Dedifferentiated amniotic fluid mesenchymal stem cell (primary cell): Measurements from ENCODE around the gene AKAP13.

ENCODE experiments used
- DNase-seq: peaks from one replicate; pipeline ENCODE4 v3.0.0-alpha.2; 2016; ENCODE audit errors: extremely low spot score

Gene AKAP13

DNA sequence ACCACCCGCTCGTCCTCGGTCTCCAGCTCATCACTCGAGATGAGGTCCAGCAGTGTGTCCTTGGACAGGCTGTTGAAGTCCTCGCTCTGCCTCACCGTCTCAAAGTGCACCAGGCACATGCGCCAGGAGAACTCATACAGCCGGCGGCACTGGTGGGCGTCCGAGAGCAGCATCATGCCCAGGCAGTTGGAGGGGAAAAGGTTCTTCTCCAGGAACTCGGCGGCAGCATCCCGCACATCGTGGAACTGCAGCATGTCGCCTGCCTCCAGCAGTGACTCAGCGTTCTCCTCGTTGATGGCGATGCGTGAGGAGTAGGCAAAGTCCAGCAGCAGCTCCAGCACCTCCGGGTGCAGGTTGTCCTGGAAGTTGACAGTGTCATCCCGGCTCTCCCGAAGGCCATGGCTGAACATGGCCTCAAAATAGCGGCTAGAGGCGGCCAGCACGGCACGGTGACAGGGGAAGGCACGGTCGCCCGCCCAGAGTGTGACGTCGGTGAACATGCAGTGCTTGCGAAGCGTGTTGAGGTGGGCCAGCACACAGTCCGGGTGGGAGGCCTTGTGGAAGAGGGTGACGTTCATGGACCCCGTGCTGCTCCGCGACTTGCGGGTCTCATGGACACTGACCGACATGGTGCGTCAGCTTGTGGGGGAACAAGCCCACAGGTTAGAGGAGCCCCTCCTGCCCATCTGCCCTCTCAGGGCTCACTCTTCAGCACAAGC is 388.9 kb downstream of the AKAP13 start:
- DNase-seq = no peak

DNA sequence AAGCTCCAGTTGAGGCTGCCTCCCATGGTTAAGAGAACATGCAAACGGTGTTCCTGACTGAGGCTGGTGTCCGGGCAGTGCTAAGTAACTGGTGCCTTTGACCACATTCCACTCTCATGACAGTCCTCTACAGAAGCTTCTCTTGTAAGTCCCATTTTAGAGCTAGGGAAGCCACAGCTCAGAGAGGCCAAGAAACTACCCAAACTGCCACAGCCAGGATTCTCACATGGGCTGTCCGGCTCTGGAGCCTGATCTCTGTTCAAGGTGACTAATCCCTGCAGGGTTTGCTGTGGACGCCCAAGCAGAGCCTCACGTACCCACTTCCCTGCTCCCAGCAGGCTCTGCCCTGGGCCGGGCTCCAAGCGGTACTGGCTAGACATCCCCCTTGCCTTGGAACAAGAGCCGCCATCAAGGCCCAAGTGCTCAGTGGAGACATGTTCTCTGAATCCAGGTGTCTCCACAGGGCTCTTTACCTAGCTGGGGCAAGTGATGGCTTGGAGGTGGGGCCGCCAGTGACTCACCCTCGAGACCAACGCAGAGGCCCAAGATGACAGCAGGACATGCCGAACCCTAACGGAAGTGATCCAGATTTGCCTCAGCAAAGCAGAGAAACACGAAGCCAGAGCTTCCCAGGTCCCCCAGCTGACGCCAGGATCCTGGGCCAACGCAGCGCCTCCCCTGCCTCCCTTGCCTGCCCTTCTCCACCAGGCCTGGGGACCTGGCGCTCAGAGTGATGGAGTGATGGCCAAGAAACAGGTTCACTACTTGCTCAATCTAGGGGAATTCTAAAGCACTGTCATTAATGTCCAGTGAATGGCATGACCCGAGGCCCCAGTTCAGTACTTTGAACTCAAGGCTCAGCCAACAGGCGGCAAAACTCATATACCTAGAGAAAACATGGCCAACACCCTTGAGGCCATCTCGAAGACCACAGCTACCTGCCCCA is 390.0 kb downstream of the AKAP13 start:
- DNase-seq = no peak

DNA sequence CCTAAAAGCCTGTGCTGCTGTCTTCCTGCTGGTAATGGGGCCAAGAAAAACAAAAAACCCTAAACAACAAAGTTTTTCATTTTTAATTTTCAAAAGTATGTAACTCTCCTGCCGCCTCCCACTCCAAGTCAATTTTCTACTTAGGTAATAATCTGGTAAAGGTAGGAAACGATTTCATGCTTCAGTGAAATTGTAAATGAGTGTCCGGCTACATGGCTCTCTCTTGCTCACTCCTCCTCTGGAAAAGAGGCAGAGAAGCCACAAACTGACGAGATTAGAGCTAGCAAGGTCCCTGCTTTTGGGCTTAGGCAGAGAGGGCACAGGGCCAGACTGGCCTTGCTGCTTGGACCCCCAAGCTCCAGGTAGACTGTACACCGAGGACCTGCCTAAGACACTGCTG is 390.9 kb downstream of the AKAP13 start:
- DNase-seq = no peak

DNA sequence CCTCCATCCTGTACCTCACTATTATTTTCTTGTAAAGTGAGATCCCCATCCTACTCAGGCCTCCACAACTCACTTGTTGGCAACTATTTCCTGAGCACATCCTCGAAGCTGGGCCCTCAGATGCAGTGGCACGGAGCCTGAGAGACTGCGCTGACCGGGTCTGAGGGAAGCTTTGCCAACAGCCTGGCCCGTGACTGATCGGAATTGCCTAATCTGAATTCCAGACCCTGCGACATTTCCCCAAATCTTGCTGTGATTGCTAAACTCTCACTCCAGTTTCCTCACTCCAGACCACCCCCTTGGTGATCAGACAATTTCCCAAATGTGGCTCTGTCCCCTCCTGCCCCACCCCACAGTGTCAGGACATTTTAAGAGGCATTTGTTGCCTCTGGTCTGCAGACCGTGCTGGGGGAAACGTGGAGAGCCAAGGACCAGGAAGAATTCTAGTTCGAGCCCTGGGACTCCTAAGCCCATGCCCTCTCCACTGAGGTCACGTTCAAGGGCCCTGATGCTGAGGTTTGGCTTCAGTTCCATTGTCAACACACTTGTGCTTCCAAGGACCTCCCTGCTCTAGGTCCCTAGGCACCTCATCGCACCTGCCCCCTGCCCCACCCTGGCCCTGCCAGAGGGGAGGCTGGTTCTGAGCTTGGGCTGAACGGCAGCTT is 391.5 kb downstream of the AKAP13 start:
- DNase-seq = no peak

DNA sequence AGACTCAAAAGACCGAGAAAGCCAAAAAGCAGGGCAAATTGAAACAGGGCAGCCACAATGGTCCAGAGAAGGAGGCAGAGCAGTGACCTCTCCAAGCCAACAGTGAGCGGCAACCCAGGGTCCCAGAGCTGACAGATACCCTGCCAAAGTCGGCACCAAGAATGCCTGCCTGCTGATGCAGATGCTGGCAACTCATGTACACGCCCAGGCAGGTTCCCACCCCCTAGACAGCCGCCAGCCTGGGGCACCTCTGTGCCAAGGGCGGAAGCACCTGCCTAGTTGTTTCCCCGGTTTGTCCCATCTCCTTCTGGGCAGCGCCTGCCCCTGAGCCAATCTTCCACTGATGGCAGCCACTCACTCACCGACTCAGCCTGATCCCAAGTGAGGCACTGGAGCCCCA is 392.3 kb downstream of the AKAP13 start:
- DNase-seq = no peak

DNA sequence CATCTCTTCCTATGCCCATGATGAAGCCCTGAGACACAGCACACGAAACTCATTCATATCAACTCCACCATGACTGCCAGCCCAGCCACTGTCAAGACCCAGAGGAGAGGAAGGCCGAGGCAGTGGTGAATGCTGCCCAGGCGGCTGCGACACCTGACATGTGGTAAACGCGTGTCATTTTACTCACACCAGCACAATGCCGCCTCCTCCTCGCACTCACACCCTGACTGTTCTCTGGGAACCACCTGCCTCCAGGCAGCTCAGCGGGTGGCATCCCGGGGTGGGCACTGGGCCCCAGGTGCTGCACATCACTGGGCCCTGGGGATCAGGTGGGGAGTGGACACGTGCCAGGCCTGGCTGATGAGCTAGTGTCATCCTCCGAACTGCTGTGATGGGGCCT is 392.8 kb downstream of the AKAP13 start:
- no peak for DNase-seq

DNA sequence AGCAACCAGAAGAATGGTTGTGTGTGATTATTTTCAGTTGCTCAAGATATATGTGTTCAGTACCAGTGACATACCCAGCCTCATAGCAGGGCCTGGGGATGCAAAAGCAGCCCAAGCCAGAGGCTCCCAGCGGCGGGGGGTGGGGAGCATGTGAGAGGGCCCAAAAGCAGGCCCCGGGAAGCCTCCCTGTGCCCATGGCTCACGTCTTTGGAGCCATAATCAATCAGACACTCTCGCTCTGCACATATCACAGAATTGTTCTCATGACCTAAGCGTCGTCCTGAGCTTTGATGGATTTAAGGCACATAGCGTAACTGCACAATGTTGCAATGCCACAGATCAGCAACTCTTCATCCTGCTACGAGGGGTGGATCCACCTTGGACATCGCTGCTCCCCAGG is 393.6 kb downstream of the AKAP13 start:
- no peak for DNase-seq

DNA sequence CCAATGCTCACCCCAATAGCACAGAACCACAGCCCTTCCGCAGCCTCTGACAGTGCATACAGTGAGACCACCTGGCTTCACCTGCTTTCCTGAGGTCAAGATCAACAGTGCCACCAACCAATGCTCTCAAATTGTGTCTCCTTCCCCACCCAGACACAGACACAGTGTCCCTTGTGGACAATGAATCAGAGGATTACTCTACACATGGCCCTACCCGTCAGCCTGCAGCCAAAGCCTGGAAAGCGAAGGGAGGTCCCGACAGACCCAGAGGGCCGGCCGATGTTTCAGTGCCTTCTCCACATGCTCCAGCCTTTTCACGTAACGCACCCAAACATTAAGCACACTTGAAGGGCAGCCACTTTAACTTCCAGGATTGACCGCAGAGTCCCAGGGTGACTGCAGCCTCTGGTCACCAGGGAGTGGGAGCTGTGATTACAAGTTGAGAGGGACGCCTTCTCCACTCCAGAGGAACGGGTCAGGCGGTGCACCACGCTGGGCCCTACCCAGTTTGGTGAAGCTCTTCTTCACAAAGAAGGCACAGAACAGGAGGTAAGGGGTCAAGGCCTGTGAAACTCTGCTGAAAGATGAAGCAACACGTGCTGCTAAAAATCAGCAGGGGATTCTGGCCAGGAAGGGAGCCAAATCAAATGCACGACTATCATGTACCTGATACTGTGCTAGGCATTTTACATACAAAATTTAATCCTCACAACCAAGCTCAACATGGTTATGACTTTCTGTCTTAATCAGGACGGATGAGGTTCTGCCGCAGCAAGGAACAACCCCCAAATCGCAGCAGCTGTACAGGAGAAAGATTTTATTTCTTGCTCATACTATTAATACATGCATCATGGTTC is 397.1 kb downstream of the AKAP13 start:
- no peak for DNase-seq

DNA sequence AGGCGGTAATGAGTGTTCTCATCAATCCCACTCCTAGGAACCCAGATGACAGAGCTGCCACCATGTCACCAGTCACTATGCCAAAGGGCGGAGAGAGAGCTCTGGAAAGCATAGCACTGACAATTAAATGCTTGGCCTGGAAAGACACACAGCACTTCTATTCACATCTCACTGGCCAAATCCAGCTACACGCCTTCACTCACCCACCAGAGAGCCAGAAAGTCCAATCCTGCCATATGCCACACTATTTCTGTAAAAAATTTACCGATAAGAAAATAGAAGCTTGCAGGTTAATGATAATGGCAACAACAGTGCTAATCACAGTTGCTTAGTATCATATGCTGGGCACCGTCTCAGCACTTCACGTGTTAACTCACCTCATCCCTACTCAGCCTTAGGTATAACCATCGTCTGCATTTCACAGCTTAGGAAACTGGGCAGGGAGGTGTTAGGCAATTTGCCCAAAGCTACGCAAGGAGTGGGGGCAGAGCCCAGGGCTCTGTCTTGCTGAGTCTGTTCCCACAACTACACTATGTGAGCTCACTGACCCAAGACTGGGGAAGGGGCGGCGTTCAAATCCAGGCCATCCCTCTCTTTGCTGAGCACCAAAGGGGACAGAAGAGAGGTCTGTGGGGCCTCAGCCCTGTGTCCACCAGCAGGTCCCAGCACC is 397.8 kb downstream of the AKAP13 start:
- DNase-seq = no peak

DNA sequence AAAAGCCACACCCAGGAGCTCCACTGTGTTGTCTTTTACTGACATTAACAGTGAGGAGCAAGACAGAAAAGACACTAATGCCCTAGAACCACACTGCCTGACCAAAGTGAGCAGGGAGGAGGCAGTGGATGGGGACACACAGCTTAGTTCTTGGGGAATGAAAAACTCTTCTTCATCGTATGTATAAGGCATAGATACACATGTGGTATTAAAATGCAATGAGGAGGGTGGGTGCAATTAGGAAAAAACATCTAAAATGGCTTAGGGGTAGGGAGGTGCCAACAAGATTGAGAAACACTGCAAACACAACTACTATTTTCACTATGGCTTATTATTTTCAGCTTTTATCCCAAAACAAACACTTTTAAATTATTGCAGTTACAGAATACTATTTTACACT is 398.8 kb downstream of the AKAP13 start:
- no peak for DNase-seq

DNA sequence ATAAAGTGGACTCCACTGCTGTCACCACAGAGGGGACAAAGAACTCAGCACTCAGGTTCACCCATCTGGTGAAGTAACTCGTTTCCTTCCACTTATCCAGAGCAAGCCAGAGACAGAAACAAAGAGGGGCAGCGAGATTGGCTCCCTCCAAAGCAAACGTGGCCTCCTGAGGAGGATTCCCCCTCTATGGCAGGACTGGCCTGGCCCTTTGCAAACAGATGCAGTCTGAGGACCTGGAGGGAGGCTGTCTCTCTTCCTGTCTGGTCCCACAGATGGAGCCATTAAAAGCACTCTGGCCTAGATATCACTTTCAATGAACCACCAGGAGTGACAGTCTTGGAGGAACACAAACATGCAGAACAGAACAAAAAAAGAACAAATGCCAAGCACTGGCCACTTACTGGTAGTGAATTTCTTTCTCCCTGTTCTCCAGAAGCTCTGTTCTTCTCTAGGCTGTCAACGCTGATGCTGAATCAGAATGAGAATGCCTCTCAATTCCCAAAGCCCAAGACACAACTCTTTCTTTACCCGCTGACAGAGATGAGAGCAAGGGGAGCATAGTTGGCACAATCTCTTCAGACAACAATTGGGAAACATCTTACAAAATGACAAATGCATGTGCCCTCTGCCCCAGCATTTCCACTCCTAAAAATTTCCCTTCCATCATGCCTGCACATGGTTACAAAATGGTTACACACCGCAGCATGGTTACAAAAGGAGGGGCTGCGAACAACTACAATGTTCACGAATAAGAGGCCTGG is 400.0 kb downstream of the AKAP13 start:
- no peak for DNase-seq

DNA sequence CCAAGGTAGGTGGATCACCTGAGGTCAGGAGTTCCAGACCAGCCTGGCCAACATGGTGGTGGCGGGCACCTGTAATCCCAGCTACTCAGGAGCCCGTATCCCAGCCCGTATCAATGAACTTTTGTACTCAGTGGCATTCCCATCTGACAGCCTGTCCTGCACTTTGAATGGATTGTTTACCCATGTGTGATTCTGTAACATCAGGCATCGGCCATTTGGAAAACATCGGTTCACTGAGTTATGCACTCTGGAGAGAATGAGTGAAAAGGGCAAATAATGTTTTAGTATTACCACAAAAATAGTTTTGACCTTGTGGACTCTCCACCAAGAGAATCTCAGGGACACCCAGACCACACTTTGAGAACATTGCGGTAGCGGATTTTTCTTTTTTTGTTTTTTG is 400.7 kb downstream of the AKAP13 start:
- no peak for DNase-seq

DNA sequence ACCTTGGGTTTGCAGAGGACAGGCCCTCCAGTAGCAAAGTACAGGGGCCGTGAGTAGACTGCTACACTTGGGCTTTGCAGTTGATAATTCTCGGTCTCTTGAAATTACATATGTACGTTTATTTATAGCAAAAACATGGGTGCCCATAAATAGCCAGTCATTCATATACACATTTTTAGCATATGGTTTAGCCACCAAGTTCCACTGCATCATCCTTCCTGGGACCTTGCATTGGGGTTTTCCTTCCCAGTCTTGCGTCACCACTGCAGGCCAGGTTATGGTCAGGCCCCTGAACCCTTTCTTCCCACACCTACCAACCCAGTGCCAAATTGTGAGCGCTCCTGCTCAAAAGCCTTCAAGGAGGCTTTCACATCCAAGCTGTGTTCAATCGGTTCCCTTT is 401.7 kb downstream of the AKAP13 start:
- no peak for DNase-seq

DNA sequence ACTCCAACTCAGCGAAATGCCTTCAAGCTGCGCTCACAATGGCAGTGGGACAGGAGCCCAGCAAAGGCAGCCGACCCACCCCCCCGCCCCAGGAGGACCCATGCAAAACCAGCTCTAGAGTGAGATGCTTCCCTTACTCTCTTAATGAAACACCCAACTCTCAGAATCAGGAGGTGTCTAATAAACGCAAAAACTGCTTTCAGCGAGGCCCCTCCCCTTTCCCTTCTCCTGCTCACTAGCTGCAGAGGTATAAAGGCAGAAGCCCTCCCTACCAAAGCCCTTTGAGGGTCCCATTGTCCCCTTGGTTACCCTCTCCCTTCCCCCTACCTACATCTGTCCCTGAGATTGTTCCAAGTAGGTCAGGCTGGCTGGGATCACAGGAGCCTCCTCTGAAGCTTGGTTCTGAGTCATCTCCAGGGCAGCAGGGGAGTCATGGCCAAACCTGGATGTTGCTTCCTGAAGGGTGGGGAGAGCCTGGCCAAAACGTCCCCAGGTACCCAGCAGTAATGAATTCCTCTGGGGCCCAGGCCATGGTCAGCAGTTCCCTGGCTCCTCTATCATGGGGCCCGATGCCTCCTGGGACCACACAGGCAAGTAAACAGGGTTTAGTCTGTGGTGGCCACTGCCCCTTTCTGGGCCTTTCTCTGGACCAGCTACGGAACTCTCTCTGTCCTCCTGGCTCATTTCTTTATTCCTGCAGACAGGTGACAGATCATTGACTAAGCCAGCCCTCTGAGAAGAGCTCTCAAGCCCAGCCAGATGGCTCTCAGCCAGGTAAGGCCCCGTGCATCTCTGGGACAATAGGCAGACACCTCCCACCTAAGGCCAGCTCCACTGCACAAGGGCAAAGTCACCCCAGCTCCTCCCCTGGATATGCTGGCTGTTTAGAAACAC is 405.7 kb downstream of the AKAP13 start:
- DNase-seq = no peak

DNA sequence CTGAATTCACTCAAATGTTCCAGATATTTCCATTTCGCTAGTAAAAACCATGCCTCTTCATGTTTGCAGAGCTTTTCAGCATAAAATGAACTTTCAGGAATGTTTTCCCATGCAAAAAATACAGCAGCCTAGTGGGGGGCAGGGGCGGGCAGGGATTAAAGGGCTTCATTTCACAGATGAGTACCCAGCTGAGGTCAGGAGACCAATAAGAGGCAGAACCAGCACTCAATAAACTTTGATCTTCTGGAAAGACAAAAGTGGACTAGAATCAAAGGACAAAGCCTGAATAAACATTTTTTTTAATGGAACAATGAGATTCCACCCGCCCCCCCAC is 406.3 kb downstream of the AKAP13 start:
- DNase-seq = no peak

DNA sequence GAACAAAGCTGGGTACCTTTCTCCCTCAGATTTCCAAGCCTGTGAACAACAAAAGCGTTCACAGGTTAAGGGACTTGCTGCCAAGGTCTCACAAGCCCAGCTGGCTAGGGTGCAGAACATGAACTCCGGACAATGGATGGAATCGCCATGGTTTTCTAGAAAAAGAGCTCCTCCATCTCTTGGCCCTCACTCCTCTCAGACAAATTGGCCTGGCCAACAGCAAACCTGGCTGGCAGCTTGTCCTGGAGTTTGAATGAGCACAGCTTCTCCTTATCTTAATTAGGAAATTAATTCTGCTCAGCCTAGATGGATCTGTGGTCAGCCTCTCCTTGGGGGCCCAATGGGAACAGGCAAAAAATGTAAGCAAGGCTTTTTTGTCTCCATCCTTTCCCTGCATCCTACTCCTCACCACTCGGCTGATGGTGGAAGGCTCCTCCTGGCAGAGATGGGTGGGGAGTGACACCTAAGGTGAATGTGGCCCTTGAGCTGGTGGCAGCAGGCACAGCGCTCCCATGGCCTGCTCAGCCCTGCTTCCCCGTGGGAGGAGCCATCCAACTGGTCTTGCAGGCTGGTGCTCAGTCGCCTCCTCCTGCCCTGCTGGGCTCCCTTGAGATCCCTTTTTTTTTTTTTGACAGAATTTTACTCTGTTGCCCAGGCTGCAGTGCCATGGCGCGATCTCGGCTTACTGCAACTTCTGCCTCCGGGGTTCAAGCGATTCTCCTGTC is 408.5 kb downstream of the AKAP13 start:
- no peak for DNase-seq

DNA sequence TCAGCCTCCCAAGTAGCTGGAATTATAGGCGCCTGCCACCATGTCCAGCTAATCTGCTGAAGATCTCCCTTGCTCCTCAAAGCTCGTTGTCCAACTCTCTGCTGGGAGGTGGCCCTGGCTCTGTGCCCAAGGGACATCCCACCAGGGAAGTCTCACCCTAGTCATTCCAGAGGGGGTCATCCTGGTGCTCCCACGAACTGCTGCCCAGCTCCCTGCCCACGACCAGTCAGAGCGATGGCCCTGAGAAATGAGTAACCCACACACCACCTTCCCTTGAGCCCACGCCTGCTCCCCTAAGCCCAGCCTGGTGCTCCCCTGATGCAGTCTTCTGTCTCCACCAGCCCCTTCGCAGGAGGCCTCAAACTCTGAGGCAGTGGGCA is 409.1 kb downstream of the AKAP13 start:
- no peak for DNase-seq

DNA sequence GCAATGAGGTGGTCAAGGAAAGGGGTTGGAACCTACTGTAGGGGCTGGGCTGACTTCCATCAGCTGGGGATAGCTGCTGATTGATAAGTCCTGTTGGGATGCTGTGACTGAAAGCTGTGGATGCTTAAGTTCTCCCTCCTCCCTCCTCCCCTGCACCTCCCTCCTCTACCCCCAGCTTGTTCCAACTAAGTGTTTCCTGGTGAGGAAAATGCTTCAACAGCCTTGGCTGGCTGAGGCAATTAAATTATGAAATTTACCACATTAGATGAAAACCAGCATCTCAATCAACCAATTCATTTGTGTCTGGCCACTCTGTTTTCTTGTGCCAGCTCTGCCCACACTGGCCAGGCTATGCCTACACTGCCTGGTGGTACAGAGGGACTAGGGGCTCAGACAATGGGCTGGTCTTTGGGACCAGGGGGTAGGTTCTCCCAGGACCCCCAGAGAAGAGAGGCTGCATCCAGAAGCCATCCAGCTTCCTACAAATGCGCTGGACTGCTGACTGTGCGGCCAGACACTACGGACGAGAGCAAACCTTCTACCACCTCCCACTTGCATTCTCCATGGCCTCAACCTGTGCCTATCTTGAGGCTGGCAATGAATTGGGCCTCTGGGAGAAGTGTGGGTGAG is 411.8 kb downstream of the AKAP13 start:
- no peak for DNase-seq
